A549 (cell line): ENCODE results near the gene RAB11FIP4. TPM values are rescaled to one million over a fixed set of nuclear protein-coding genes. Genes with fewer than 3 reads are reported as not detected.

ENCODE experiments used
- ATAC-seq, 2 experiments: fragments of 200-7000 bp in 1 of 2; fragments of >200 bp in 1 of 2; cut with Nextera tagmentation in 1 of 2; cut with Tn5 transposase in 1 of 2; 3 replicates each; pipeline versions ENCODE4 v1.8.0 to v1.9.1; 2018 to 2020; ENCODE audit warnings: mild to moderate bottlenecking in 1 of 2, moderate library complexity in 1 of 2
- CTCF ChIA-PET: fragments of 300-600 bp; sonication (Branson Sonifier 250); formaldehyde crosslinking; extraction: SDS; loops from one replicate; lab custom pipeline; 2021; ENCODE audit warnings: antibody characterized with exemption, inconsistent platforms; lab: Yijun Ruan, JAX
- POLR2A ChIA-PET: fragments of 350-600 bp; formaldehyde crosslinking; extraction: SDS; loops from one replicate; lab custom pipeline; 2021; ENCODE audit warnings: antibody characterized with exemption, inconsistent platforms; lab: Yijun Ruan, JAX
- DNase-seq, 2 experiments: peaks; one replicate each; pipeline versions ENCODE4 v3.0.0 to v3.0.0-alpha.2; 2011 to 2016; ENCODE audit warnings: low read depth in 1 of 2, low spot score in 1 of 2
- FAIRE-seq: peaks from 2 replicates; lab custom pipeline; 2011; peaks lifted over from hg19 to GRCh38; lab: Jason Lieb, UNC
- H3K27ac ChIP-seq, 2 experiments: fragments of >200 bp; sonication (Bioruptor Twin); formaldehyde crosslinking; 3 replicates each; pipeline ENCODE4 v1.5.1; 2016 to 2017
- H3K4me1 ChIP-seq: fragments of >200 bp; sonication (Bioruptor Twin); formaldehyde crosslinking; 3 replicates; pipeline ENCODE4 v1.6.1; 2016
- H3K4me2 ChIP-seq: fragments of >200 bp; sonication (Bioruptor Twin); formaldehyde crosslinking; 3 replicates; pipeline ENCODE4 v1.6.1; 2016
- H3K4me3 ChIP-seq: fragments of >200 bp; sonication (Bioruptor Twin); formaldehyde crosslinking; 3 replicates; pipeline ENCODE4 v1.5.1; 2016
- H3K9me3 ChIP-seq: fragments of >200 bp; sonication (Bioruptor Twin); formaldehyde crosslinking; 3 replicates; pipeline ENCODE4 v1.6.1; 2016
- BHLHE40 ChIP-seq: IDR thresholded peaks from 2 replicates; pipeline ENCODE4 v1.6.1; 2012; ENCODE audit warnings: low read depth, low read length, inconsistent platforms
- CBX8 ChIP-seq: fragments of 200-600 bp; sonication (generic); IDR thresholded peaks from 2 replicates; pipeline ENCODE4 v1.6.1; 2016
- CEBPB ChIP-seq, 2 experiments: fragments of >200 bp in 1 of 2; sonication (Bioruptor Twin) in 1 of 2; formaldehyde crosslinking in 1 of 2; IDR thresholded peaks; 2 replicates each; pipeline ENCODE4 v1.6.1; 2012 to 2016
- CHD2 ChIP-seq: fragments of 150-350 bp; IDR thresholded peaks from 2 replicates; pipeline ENCODE4 v1.6.1; 2014; ENCODE audit warnings: low read length; ENCODE audit not compliant: partially characterized antibody
- EHF ChIP-seq: fragments of 250-450 bp; sonication (Bioruptor Pico); IDR thresholded peaks from 2 replicates; pipeline ENCODE4 v1.5.0; 2020; ENCODE audit warnings: mild to moderate bottlenecking
- FOSB ChIP-seq: fragments of 250-450 bp; sonication (Bioruptor Pico); IDR thresholded peaks from 2 replicates; pipeline ENCODE4 v1.5.0; 2020; ENCODE audit warnings: mild to moderate bottlenecking, moderate library complexity
- FOXS1 ChIP-seq: fragments of 250-450 bp; sonication (Bioruptor Pico); IDR thresholded peaks from 2 replicates; pipeline ENCODE4 v1.5.0; 2020; ENCODE audit warnings: mild to moderate bottlenecking, moderate library complexity
- HES2 ChIP-seq: fragments of >200 bp; sonication (Bioruptor Twin); formaldehyde crosslinking; IDR thresholded peaks from 2 replicates; pipeline ENCODE4 v1.6.1; 2016
- HEYL ChIP-seq: fragments of 250-450 bp; sonication (Bioruptor Pico); IDR thresholded peaks from 2 replicates; pipeline ENCODE4 v1.8.0; 2021; ENCODE audit warnings: mild to moderate bottlenecking, moderate library complexity
- HOXA7 ChIP-seq: fragments of 250-450 bp; sonication (Bioruptor Pico); IDR thresholded peaks from 2 replicates; pipeline ENCODE4 v1.5.0; 2020; ENCODE audit warnings: mild to moderate bottlenecking, moderate library complexity
- HOXB13 ChIP-seq: fragments of 250-450 bp; sonication (Bioruptor Pico); IDR thresholded peaks from 2 replicates; pipeline ENCODE4 v1.5.0; 2020; ENCODE audit warnings: low read depth, mild to moderate bottlenecking, moderate library complexity
- HOXB5 ChIP-seq: fragments of 250-450 bp; sonication (Bioruptor Pico); IDR thresholded peaks from 2 replicates; pipeline ENCODE4 v1.5.0; 2020; ENCODE audit warnings: mild to moderate bottlenecking, moderate library complexity
- JUN ChIP-seq, 2 experiments: fragments of >200 bp; sonication (Bioruptor Twin); formaldehyde crosslinking; IDR thresholded peaks; 2 replicates in 1 of 2; 3 replicates in 1 of 2; pipeline ENCODE4 v1.6.1; 2016 to 2017
- KDM1A ChIP-seq: fragments of 200-600 bp; sonication (generic); IDR thresholded peaks from 2 replicates; pipeline ENCODE4 v1.6.1; 2016; ENCODE audit warnings: low read depth, mild to moderate bottlenecking
- NFE2L2 ChIP-seq: fragments of 150-350 bp; conservative IDR thresholded peaks from 2 replicates; pipeline ENCODE4 v1.6.1; 2014; ENCODE audit warnings: low read length
- NPAS2 ChIP-seq: fragments of 250-450 bp; sonication (Bioruptor Pico); IDR thresholded peaks from 2 replicates; pipeline ENCODE4 v1.8.0; 2022; ENCODE audit warnings: mild to moderate bottlenecking, moderate library complexity, borderline replicate concordance
- REST ChIP-seq: fragments of 200-600 bp; sonication (generic); IDR thresholded peaks from 2 replicates; pipeline ENCODE4 v1.6.1; 2016; ENCODE audit warnings: antibody characterized with exemption, mild to moderate bottlenecking, moderate library complexity
- SREBF2 ChIP-seq: fragments of 450-650 bp; IDR thresholded peaks from 2 replicates; pipeline ENCODE4 v1.6.1; 2014; ENCODE audit warnings: mild to moderate bottlenecking, moderate library complexity
- USF2 ChIP-seq: fragments of 450-650 bp; IDR thresholded peaks from 2 replicates; pipeline ENCODE4 v1.6.1; 2014; ENCODE audit warnings: antibody characterized with exemption
- ZC3H11A ChIP-seq: fragments of 450-650 bp; IDR thresholded peaks from 2 replicates; pipeline ENCODE4 v1.6.1; 2014; ENCODE audit warnings: antibody characterized with exemption, mild to moderate bottlenecking
- WGBS: methylation state at CpG from one replicate; pipeline ENCODE4 v1.1.6; 2017; ENCODE audit errors: missing lambda C conversion rate; 5-methylcytosine and 5-hydroxymethylcytosine counted together
- polyA plus RNA-seq, 4 experiments: library from polyadenylated mRNA; depleted of rRNA in 3 of 4; stranded (reverse); fragments of >200 nt; fragmentation: RNase III in 1 of 4; extraction: RNeasy Plus Mini Kit Qiagen cat#74134 plus additional on column Dnase treatment in 1 of 4; gene quantifications; 2 replicates in 3 of 4; 3 replicates in 1 of 4; pipeline ENCODE4 v1.2.3, GENCODE V29; 2011 to 2017

Gene RAB11FIP4
- polyA plus RNA-seq, 2 of the 4 experiments (the other 2 are of a cell fraction), result 1.9 to 3.5 TPM

GRCh38 chr17:31431852-31432658 is 40.6 kb downstream of the RAB11FIP4 start:
- TF ChIP-seq REST, result no peak
- no peak for TF ChIP-seq JUN (IDR thresholded peaks at IDR 0.05)
- no peak for TF ChIP-seq USF2
- no peak for TF ChIP-seq SREBF2
- Histone ChIP-seq H3K4me1 (no peaks in the 10 kb centered on the region), H3K4me2 (no peak overlapping the region), H3K9me3 (no peaks in the 10 kb centered on the region), H3K4me3 (no peak overlapping the region), H3K27ac (no peak overlapping the region)
- WGBS, result 68% methylated on average over 14 of the region's 16 CpGs
- ChIA-PET POLR2A (no interaction called here), CTCF (interaction anchor here (3.0 to 4.9 kb wide), 2 partner anchors 92 to 410 kb away, joined by 13 to 69 read pairs; no protein-coding TSS in a partner anchor)
- ATAC-seq, result no peak
- DNase-seq, result no peak
- FAIRE-seq, result no peak

GRCh38 chr17:31433091-31433790 is 41.8 kb downstream of the RAB11FIP4 start:
- TF ChIP-seq CEBPB (IDR thresholded peaks at IDR 0.05) (no peak), HEYL (CRISPR knock-in tag) (no peak), HES2 (no peak), KDM1A (no peak), CBX8 (no peak), FOXS1 (CRISPR knock-in tag) (no peak), HOXB5 (CRISPR knock-in tag) (no peak), CHD2 (no peak), HOXB13 (CRISPR knock-in tag) (no peak), BHLHE40 (no peak), SREBF2 (no peak), NFE2L2 (no peak), NPAS2 (CRISPR knock-in tag) (no peak), ZC3H11A (no peak), HOXA7 (no peak), FOSB (CRISPR knock-in tag) (no peak), EHF (no peak)
- no peaks in the 10 kb centered on the region for H3K9me3 ChIP-seq
- FAIRE-seq (no peak), DNase-seq (no peak), ATAC-seq (no peak)
- no peaks in the 10 kb centered on the region for H3K4me1 ChIP-seq
- H3K27ac ChIP-seq, result no peak overlapping the region
- H3K4me3 ChIP-seq, result no peak overlapping the region
- WGBS, result 40% methylated on average over 13 of the region's 14 CpGs
- ChIA-PET POLR2A (no interaction called here), CTCF (interaction anchor here (1.0 to 4.9 kb wide), 6 partner anchors 84 to 409 kb away, joined by 3 to 69 read pairs (median 4); no protein-coding TSS in a partner anchor)
- H3K4me2 ChIP-seq, result no peak overlapping the region
